Esophagus muscularis mucosa (tissue), 4 donors: ENCODE data around the gene CRHR2.

Source experiments
- EP300 ChIP-seq: sonication (generic); formaldehyde crosslinking; IDR thresholded peaks from one replicate; pipeline ENCODE4 v1.6.1; 2017; ENCODE audit warnings: antibody characterized with exemption
- POLR2A ChIP-seq: fragments of 450-650 bp; IDR thresholded peaks from one replicate; pipeline ENCODE4 v1.6.1; 2017; ENCODE audit warnings: antibody characterized with exemption, moderate library complexity, mild to moderate bottlenecking, low read depth
- POLR2AphosphoS5 ChIP-seq, 2 donors: sonication (generic); formaldehyde crosslinking; IDR thresholded peaks; one replicate each; pipeline ENCODE4 v1.6.1; 2017; ENCODE audit warnings: antibody characterized with exemption in 2 of 2
- TF ChIP-seq, protein P1 (sequence below), 3 experiments: fragments of 200-600 bp in 2 of 3; fragments of 450-650 bp in 1 of 3; sonication (generic) in 2 of 3; IDR thresholded peaks; one replicate each; pipeline ENCODE4 v1.5.1; 2017 to 2019; ENCODE audit warnings: antibody characterized with exemption in 3 of 3, mild to moderate bottlenecking in 2 of 3, moderate library complexity in 1 of 3

DNA sequence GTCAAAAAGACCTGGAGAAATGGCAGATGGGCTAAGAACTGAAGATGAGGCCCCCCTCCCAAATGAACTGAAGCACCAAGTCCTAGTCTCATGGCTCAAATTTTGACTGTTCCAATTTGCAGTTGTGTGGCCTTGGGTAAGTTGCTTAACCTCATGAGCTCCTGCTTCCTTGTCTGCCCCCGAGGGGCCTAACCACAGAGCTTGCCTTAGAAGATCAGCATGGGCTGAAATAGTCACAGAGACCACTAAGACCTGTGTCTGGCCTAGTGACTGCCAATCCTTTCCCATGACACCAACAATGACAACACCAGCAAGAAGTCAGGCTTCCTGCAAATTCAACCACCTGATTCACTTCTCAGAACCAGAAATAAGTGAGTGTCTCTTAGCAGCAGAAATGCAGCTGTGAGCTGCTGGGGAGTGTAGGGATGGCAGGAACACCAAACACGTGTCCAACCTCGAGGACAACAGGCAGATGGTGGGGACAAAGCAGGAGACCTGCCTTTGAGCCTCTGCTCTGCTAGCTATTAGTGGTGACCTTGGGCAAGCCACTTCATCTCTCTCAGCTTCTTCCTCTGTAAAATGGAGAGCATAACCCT, 23.7 kb downstream of the CRHR2 start:
- TF ChIP-seq, protein P1, sequence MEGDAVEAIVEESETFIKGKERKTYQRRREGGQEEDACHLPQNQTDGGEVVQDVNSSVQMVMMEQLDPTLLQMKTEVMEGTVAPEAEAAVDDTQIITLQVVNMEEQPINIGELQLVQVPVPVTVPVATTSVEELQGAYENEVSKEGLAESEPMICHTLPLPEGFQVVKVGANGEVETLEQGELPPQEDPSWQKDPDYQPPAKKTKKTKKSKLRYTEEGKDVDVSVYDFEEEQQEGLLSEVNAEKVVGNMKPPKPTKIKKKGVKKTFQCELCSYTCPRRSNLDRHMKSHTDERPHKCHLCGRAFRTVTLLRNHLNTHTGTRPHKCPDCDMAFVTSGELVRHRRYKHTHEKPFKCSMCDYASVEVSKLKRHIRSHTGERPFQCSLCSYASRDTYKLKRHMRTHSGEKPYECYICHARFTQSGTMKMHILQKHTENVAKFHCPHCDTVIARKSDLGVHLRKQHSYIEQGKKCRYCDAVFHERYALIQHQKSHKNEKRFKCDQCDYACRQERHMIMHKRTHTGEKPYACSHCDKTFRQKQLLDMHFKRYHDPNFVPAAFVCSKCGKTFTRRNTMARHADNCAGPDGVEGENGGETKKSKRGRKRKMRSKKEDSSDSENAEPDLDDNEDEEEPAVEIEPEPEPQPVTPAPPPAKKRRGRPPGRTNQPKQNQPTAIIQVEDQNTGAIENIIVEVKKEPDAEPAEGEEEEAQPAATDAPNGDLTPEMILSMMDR (IDR thresholded peaks at IDR 0.05), result no peak
- TF ChIP-seq POLR2A (no peak), EP300 (no peak), POLR2AphosphoS5 (IDR thresholded peaks at IDR 0.05) (no peak)
